Activated CD8-positive, alpha-beta memory T cell treated with anti-CD3 and anti-CD28 coated beads for 4 hours (primary cell): ENCODE data around the gene ITSN2.
A peak's percentile ranks its signal among the peaks of the same experiment; 100 is the strongest.
"Not testable (repeated sequence)": the region's sequence is repeated elsewhere in the genome, so short reads cannot be mapped to it uniquely, and the experiment has no call there.

ENCODE experiments used
- DNase-seq, 2 donors: peaks; one replicate each; pipeline ENCODE4 v3.0.0-alpha.2; 2020; ENCODE audit warnings: low read depth in 2 of 2

Gene ITSN2

DNA sequence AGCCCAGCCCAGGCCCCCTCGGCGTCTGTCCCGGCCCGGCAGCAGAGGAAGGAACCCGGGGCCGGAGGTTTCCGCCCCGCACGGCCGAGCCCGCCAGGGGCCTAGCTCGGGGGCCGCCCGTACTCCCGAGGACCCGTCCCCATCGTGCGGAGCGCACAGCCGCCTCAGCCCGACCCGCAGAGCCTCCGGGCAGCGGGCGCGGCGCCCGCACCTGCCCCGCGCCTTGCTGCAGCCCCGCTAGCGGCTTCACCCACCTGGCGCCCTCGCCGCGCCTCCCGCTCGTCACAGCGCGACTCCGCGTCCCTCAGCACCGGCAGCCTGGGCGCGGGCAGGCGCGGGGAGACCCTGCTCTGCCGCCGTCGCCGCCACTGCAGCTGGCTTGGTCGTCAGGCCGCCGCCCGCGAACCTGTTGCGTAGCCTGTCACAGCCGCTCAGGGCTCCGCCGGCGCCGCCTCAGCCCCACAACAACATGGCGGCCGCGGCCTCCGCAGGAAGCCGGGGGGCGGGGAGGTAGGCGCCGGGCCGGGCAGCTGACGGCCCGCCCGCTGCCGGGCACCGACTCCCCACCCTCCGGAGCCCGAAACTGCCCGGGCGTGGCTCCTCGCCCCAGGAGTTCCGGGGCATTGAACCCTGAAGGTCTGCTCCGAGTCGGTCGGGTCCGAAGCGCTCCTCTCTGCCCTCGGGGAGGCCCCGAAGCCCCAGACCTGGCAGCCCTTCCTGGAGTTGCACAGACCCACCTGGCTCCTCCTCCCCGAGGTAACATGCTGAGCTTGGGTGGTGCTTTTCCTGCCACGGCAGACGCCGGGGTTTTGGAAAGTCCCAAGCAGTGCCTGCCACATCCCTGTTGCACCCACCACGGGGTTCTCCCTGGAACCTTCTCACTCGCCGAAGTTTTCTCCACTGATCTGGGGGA, at the start of gene ITSN2:
ITSN2 (minus strand) TSS at position 487 of the 913 bp plus-strand sequence. CDS start 32,454 bp downstream, outside the sequence.
- peak; percentile 52 to 65 for DNase-seq

DNA sequence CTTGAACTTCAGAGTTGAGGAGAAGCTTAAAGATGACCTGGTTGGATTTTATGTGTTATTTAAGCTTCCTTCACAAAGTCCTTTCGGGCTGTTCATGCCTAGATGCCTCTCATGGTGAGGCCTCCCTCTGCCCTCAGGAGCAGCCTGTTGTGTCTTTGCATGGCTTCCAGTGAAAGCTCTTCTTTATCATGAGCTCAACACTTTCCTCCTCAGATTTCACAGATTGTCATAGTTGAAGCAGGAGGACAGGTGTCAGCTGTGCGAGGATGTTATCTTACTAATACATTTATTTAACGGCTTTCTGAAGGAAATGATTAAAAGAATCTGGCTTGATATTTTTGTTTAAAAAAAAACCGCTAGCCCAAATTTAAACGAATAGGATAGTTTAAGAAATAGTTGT, 48.8 kb upstream of the ITSN2 start:
- DNase-seq = no peak

DNA sequence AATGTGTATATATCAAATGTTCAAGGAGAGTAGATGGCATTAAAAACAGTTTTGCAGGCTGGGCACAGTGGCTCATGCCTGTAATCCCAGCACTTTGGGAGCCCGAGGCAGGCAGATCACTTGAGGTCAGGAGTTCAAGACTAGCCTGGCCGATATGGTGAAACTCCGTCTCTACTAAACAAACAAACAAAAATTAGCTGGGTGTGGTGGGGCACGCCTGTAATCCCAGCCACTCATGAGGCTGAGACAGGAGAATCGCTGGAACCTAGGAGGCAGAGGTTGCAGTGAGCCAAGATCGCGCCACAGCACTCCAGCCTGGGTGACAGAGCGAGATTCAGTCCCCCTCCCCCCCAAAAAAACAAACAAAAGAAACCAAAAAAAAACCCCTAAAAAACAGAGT, 48.4 kb upstream of the ITSN2 start:
- DNase-seq = not testable (repeated sequence)

DNA sequence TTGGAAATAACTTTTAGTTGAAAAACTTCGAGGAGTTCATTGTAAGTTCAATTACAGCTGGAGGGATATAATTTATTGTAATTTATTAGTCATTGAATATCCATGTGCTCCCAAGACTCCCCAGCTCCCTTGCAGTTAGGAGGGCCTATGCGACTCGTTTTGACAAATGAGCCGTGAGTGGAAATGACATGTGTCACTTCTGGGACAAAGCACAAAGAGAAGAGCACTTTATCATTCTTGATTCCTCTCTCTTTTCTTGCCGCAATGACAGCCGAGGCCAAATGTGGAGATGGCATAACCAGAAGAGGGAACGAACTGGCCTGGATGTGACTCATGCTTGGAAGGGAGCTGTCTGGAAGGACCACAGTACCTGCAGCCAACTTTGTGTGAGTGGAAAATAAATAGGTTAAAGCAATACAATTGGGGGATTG, 44.2 kb upstream of the ITSN2 start:
- no peak for DNase-seq

- DNase-seq = no peak
These were observed 43.5 kb upstream of the ITSN2 start for GRCh38 chr2:24403832-24404212.

DNA sequence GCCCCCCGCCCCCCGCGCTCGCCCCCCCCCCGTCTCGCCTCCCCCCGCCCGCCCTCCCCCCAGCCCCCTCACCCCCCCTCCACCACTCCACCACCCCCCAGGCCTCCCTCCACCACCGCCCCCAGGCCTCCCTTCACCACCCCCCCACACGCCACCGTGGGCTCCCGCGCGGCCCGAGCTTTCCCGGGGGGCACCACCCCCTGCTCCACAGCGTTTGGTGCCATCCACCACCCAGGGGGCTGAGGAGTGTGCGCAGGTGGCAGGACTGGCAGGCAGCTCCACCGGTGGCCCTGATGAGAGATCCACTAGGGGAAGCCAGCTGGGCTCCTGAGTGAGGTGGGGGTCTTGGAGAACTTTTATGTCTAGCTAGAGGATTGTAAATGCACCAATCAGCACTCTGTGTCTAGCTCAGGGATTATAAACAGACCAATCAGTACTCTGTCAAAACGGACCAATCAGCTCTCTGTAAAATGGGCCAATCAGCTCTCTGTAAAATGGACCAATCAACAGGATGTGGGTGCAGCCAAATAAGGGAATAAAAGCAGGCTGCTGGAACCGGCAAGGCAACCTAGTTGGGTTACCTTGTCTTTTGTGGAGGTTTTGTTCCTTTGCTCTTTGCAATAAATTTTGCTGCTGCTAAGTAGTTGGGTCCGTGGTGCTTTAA, 43.0 kb upstream of the ITSN2 start:
- no peak for DNase-seq

- DNase-seq = no peak
These were observed 42.1 kb upstream of the ITSN2 start for GRCh38 chr2:24402242-24403097.

GRCh38 chr2:24400207-24400907, 40.0 kb upstream of the ITSN2 start:
- DNase-seq = no peak

DNA sequence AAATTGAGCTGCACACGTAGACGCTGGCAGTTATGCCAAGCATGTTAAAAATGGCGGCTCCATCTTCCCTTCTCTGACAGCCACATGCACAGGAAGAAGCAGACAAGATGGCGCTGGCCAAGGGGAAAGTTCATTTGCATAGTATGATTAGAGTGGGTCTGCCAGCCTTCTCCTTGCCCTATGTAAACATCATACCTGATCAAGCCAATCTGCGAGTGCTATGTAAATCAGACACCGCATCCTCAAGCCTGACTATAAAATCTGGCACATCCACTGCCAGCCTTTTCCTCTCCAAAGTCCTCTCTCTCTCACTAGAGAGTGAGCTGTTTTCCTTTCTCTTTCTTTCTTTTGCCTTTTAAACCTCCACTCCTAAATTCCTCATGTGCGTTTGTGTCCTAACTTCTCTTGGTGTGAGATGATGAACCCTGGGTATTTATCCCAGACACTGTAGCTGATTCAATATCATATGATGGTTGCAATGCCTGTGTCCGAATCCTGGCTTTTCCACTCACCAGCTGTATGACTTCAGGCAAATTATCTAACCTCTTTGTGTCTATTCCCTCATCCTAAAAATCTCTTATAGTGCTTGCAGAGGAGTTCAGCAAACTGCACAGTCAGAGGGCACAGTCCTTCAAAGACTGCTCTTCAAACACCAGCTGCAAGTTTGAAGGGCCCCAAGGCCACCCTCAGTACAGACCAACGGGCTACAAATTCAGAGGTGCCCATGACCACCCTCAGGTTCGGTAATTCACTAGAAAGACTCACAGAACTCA, 39.3 kb upstream of the ITSN2 start:
- DNase-seq = no peak

- no peak for DNase-seq
These were observed 34.7 kb upstream of the ITSN2 start for GRCh38 chr2:24394998-24395397.

DNA sequence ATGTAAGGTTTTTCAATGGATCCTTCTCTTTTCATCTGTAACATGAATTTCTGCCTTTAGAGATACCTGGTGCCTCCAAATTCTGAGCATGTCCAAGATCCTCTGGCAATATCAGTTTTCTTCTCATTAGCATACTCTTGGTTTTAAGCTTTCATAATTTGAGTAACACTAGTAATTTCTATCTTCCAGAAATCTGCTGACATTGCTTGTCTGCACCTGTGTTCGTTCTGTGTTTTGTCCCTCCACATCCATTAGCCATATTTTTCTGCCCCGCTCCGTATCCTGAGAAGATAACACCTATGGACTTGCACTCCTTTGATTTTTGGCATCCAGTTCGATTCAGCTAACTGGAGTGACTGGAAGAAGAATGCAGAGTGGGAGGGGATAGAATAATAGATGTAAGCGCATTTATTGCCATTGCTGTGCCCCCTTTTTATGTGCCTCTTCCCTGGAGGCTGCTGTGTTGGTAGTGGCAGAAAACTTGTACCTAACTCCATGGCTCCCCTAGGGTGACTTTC, 32.3 kb upstream of the ITSN2 start:
- DNase-seq = no peak

DNA sequence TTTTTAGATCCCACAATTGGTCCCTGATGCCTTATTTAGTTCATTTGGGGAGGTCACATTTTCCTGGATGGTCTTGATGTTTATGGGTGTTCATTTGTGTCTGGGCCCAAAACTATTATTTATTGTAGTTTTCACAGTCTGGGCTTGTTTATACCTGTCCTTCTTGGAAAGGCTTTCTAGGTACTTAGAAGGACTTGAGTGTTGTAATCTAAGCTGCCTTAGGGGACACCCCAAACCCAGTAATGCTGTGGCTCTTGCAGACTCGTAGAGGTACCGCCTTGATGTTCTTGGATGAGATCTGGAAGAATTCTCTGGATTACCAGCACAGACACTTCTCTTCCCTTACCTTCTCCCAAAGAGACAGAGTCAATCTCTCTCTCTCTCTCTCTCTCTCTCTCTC, 25.0 kb upstream of the ITSN2 start:
- no peak for DNase-seq

GRCh38 chr2:24382363-24383073, 22.2 kb upstream of the ITSN2 start:
- peak in 1 of 2 donors; percentile 23 for DNase-seq

DNA sequence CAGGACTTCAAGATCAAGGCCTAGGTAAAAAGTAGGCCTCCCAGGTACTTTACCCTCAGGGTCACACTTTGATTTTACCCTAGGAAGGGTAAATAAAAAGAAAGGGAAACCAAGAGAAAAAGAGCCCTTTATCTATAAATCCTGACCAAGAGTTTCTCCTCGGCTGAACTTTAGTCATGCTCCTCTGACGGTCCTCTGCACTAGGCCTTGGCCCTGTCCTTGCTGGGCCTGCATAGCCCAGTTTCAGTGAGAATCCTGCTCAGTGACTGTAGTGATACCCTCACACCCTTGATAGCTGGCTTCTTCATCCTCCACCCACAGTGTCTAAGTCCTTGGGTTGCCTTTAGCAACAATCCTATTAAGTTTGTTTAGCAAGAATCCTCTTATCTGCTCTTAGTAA, 20.5 kb upstream of the ITSN2 start:
- no peak for DNase-seq

GRCh38 chr2:24375349-24376087, 15.2 kb upstream of the ITSN2 start:
- DNase-seq = no peak

GRCh38 chr2:24374301-24374700, 14.0 kb upstream of the ITSN2 start:
- DNase-seq = no peak

DNA sequence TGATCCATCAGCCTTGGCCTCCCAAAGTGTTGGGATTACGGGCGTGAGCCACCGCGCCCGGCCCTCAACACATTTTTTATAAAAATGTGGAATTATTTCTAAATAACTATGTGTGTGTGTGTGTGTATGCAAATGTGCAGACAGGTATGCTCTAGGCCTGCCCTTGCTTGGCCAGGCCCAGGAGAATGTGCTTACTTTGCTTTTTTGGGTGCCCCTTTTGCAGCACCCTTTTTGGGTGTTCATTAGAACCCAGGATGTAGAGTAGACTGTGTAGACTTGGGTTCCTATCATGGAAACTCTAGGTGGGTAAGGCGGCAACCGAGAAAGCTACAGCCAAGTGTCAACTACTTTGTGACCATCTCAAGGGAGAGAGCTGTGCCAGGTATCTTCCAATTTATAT, 11.7 kb upstream of the ITSN2 start:
- no peak for DNase-seq

GRCh38 chr2:24365826-24366225, 5.5 kb upstream of the ITSN2 start:
- no peak for DNase-seq

- DNase-seq = no peak
These were observed 4.7 kb upstream of the ITSN2 start for GRCh38 chr2:24365051-24365450.
